ENCODE data around the gene CD59. TPM values are rescaled to one million over a fixed set of nuclear protein-coding genes. Genes with fewer than 3 reads are reported as not detected.

CD59 gene, protein sequence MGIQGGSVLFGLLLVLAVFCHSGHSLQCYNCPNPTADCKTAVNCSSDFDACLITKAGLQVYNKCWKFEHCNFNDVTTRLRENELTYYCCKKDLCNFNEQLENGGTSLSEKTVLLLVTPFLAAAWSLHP
- 880 TPM for total RNA-seq

DNA sequence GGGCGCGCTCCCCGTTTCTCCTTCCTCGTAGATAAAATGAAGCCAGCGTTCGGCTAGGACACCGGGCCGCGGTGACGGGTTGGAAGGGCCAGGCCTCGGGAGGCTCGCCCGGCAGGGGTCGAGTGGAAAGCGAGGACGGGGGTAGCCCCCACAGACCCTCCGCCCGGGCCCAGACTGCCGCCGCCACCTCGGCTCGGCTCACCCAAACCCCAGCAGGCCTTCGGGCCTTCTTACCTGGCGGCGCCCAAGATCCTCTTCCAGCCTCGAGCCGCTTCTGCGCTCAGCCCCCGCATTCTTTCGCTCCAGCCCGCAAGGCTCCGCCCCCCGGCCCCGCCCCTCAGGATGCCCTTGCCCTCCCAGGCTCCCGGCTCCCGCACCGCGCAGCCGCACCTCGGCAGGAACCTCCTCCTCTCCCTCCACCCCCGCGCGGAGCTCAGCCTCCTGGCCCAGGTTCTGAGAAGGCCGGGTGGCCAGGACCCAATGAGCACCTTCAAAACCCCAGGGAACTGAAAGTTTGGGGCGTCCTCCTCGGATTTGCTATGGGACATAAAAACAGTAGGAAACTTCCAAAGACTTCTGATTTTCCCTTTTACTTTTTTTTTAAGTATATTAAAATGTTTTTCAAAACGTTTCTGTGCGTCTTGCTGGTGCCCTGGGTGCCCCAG is at the start of gene CD59:
CD59 (minus strand) TSS at position 276 of the 665 bp plus-strand sequence. CDS start 13,978 bp downstream, outside the sequence.
- DNase-seq (ENCODE audit: low spot score): peak; percentile 95

- DNase-seq (ENCODE audit: low spot score): no peak
These were observed 49.4 kb upstream of the CD59 start for GRCh38 chr11:33785609-33786008.

- DNase-seq (ENCODE audit: low spot score): no peak
These were observed 43.8 kb upstream of the CD59 start for GRCh38 chr11:33779849-33780528.

DNA sequence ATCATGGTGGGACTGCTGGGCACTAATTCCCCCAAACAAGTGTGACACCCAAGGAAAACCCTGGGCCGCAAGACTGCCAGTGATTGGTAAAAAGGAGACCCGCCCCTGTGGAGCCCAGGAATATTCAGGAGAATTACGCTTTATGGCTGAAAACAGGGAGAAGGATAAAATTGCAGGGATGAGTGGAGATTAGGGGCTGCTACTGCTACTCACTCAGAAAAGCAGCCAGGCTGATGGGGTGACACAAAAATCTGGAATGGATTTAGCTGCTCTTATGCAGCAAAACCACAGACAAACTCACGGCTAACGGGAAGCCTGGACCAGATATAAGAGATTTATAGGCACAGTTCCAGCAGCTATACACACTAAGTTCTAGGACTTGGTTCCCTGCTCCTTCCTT is 42.5 kb upstream of the CD59 start:
- DNase-seq (ENCODE audit: low spot score): no peak

GRCh38 chr11:33777906-33778305 is 41.7 kb upstream of the CD59 start:
- DNase-seq (ENCODE audit: low spot score): no peak

- DNase-seq (ENCODE audit: low spot score): no peak
These were observed 39.7 kb upstream of the CD59 start for GRCh38 chr11:33775832-33776470.

DNA sequence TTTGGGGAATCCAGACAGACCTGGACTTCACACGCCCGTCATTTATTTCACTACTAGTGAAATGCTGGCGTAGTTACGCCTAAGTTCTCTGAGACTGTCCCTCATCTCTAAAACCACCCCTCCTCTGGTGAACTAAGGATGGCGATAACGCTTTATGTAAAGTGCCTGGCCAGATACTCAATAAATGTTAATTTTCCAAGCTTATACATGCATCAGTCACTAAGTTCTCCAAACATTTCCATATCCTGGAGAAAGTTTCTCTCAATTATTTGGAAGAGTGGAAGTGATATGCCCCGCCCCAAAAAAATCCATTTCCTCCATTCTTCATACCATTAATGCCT is 39.2 kb upstream of the CD59 start:
- DNase-seq (ENCODE audit: low spot score): no peak

DNA sequence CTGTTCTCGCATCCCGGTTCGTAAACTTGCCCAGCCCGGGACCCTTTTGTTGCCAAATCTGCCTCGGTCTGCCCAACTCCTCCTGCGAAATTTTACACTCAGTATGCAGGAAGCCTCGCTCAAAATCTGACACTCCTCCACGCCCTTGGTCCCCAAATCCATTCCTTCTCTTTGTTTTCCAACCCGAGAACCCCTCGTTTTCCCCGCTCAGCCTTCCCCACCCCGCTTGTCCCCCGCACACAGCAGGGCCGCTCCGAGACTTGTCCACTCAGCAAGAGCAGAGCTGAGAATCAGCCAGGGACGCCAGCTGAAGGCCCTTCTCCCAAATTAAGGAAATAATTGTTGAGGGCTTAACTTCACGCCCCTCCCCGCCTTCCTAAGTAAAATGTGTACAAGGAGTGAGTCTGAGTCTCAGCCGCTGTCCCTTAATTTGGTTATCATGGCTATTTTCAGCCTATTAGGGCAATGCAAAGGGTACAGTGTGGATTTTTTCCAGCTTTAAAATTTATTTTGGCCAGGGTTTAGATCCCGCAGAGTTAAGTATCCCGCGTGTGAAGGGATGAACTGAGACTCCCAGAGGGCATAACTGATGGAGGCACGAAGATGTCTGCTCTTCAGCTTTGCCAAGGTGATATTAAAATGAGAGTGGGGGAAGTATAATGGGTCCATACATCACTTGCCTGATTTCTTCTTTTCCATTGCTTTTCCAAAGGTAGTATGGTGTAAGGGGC is 38.7 kb upstream of the CD59 start:
- no peak for DNase-seq (ENCODE audit: low spot score)

GRCh38 chr11:33773987-33774735 is 37.9 kb upstream of the CD59 start, which contains the start of gene FBXO3:
TSS of gene FBXO3 (minus strand) at chr11:33774520. CDS start at chr11:33774497, 23 bp downstream.
- peak; percentile 89 for DNase-seq (ENCODE audit: low spot score)

GRCh38 chr11:33773404-33773986 is 37.3 kb upstream of the CD59 start:
- no peak for DNase-seq (ENCODE audit: low spot score)

DNA sequence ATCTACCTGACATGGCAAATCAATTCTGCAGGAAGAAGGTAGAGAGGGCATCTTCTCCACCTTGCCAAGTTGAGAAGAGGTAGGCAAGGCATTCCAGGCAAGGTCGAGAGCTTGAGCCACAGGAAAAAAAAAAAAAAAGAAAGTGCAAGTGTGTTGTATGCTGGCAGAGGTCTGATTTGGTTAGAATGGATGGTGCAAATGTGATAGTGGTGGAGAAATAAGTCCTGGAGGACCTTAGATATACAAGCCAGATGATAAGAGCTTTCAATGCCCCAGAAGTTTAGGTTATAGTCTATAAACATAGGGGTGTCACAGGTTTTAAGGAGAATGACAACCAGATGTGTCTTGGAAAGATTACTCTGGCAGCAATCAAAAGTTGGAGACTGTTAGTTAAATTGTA is 36.6 kb upstream of the CD59 start:
- no peak for DNase-seq (ENCODE audit: low spot score)

DNA sequence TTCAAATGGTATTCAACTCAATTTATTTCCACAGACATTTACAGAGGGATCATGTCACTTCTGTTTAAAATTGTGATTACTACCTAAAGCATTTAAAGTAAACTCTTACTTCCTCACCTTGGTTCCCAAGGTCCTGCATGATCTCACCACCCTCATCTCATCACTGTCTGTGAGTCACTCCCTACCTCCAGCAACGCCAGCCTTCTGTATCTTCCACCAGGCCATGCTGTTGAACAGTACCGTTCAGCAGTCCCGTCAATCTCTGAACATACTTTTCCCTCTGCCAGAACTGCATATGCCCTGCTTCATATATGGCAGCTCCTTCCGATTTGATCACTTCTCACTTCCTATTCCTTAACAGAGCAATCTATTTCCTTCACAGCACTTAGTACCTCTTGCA is 36.1 kb upstream of the CD59 start:
- DNase-seq (ENCODE audit: low spot score): no peak

GRCh38 chr11:33770236-33770635 is 34.0 kb upstream of the CD59 start:
- DNase-seq (ENCODE audit: low spot score): no peak

DNA sequence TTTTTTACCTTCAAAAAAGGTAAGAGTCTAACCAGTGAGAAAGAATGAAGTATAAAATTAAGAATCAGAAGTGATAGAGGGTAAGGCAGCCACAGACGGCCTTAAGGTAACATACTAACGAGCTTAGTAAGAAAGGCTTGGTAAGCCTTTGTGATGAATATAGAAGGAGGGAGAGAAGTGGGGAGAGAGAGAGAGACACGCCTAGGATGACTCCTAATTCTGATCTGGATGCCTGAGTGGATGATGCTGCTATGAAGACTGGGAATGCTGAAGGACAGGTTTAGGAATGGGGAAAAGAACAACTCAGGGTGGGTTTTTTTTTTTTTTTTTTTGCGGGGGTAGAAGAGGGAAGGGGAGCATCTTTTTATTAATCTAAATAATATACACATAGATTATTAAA is 33.3 kb upstream of the CD59 start:
- no peak for DNase-seq (ENCODE audit: low spot score)

GRCh38 chr11:33767624-33768023 is 31.4 kb upstream of the CD59 start:
- DNase-seq (ENCODE audit: low spot score): no peak

- DNase-seq (ENCODE audit: low spot score): no peak
These were observed 29.9 kb upstream of the CD59 start for GRCh38 chr11:33766085-33766484.

- no peak for DNase-seq (ENCODE audit: low spot score)
These were observed 25.2 kb upstream of the CD59 start for GRCh38 chr11:33761471-33761870.

DNA sequence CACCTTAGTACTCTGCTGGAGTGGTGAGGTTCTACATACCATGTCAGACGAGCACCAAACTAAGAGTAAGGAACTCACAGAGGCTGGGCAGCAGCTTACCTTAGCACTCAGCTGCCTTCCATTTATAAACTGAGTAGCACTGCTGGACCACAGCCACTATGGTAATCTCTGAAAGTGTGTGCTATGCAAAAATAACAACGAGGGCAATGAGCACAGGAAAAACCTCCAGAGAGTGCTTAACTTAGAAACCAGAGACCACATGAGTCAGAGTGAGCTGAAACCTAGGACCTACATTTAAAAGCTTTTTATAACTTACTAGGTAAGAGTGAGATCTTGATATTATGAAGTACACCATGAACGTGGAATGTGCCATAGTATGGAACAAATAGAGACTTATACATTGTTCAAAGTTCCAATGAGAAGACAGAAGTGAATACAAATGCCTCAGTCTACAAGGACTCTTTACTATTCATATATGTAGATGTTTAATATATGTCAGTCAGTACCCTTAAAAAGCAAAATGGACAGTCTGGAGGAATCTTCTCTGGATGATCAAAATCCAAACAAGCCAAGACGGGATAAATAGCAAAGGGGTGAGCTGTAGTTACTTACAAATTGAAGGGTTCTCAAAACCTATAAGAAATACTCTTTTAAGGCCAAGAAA is 17.2 kb upstream of the CD59 start:
- no peak for DNase-seq (ENCODE audit: low spot score)

- DNase-seq (ENCODE audit: low spot score): no peak
These were observed 15.7 kb upstream of the CD59 start for GRCh38 chr11:33751878-33752277.

DNA sequence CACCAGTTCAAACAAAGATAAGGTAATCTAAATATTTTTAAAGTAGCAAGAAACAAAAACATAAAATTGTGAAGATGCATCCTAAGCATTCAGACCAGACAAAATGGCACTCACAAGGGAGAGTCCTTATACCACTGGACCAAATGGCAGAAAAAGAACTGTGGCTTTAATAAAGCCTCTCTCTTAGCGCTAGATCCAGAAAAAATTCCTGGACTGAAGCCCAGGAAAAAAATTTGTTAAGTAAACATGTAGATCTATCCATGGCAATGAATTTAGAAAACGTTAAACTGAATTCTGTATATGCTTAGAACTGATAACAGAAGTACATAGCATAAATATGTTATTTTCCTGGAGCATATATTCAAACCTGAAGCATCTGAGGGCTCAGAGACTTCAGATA is 11.8 kb upstream of the CD59 start:
- no peak for DNase-seq (ENCODE audit: low spot score)

DNA sequence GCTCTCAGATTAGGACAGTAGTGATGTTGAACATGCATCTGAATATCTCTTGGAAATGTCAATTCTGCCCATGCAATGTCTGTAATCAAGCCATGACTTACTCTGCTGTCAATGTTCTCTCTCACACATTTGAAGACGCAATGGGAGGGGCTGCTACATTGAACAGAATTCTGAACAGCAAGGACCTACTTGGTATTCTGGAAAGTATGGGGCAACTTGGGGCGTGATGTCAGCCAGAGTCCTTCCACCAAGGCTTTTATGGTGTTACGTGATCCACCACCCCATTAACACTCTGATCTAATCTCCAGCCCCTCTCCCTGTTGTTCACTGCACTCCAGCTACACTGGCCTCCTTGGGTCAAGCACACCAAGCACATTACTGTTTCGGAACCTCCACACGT is 7.1 kb upstream of the CD59 start:
- no peak for DNase-seq (ENCODE audit: low spot score)
